CD4-positive, alpha-beta T cell treated with Interleukin-6 for 4 hours (primary cell): Measurements from ENCODE around the gene PXDN.
"Not testable (repeated sequence)": the region's sequence is repeated elsewhere in the genome, so short reads cannot be mapped to it uniquely, and the experiment has no call there.

Experiments used
- DNase-seq: peaks from one replicate; pipeline ENCODE4 v3.0.0-alpha.2; 2020; ENCODE audit warnings: mixed read lengths

Gene PXDN

GRCh38 chr2:1680222-1681016 is 63.9 kb downstream of the PXDN start:
- no peak for DNase-seq

GRCh38 chr2:1679488-1680039 is 64.8 kb downstream of the PXDN start:
- not testable (repeated sequence) for DNase-seq

GRCh38 chr2:1679065-1679464 is 65.2 kb downstream of the PXDN start:
- DNase-seq = not testable (repeated sequence)

GRCh38 chr2:1678609-1679008 is 65.7 kb downstream of the PXDN start:
- DNase-seq = no peak

- no peak for DNase-seq
Measured at GRCh38 chr2:1677821-1678165, 66.5 kb downstream of the PXDN start.

GRCh38 chr2:1676913-1677820 is 67.1 kb downstream of the PXDN start:
- no peak for DNase-seq

- no peak for DNase-seq
Measured at GRCh38 chr2:1676091-1676912, 68.0 kb downstream of the PXDN start.

- DNase-seq = no peak
Measured at GRCh38 chr2:1675633-1676032, 68.7 kb downstream of the PXDN start.

GRCh38 chr2:1674766-1675397 is 69.4 kb downstream of the PXDN start:
- DNase-seq = no peak

GRCh38 chr2:1674276-1674675 is 70.0 kb downstream of the PXDN start:
- no peak for DNase-seq

- DNase-seq = no peak
Measured at GRCh38 chr2:1673160-1673944, 71.0 kb downstream of the PXDN start.

- no peak for DNase-seq
Measured at GRCh38 chr2:1672738-1673137, 71.6 kb downstream of the PXDN start.

GRCh38 chr2:1671916-1672315 is 72.4 kb downstream of the PXDN start:
- DNase-seq = no peak

GRCh38 chr2:1670636-1671035 is 73.7 kb downstream of the PXDN start:
- no peak for DNase-seq

- no peak for DNase-seq
Measured at GRCh38 chr2:1665761-1666505, 78.4 kb downstream of the PXDN start.

- no peak for DNase-seq
Measured at GRCh38 chr2:1664698-1665097, 79.6 kb downstream of the PXDN start.

GRCh38 chr2:1664076-1664605 is 80.2 kb downstream of the PXDN start:
- no peak for DNase-seq

- no peak for DNase-seq
Measured at GRCh38 chr2:1663621-1664020, 80.7 kb downstream of the PXDN start.

GRCh38 chr2:1662606-1663180 is 81.6 kb downstream of the PXDN start:
- DNase-seq = no peak
